Body of pancreas (tissue), 4 donors: ENCODE measurements around the gene COL18A1. TPM values are rescaled to one million over a fixed set of nuclear protein-coding genes. Genes with fewer than 3 reads are reported as not detected.

Experiments used
- ATAC-seq: fragments of 150-250 bp; one replicate; pipeline ENCODE4 v1.9.1; 2016
- DNase-seq, 4 donors: peaks; one replicate each; pipeline ENCODE4 v3.0.0-alpha.2; 2019
- H3K27ac ChIP-seq, 4 donors: fragments of 200-600 bp; sonication (generic); 1 replicate in 3 of 4; 2 replicates in 1 of 4; pipeline versions ENCODE4 v1.5.1 to v1.6.1; 2016 to 2019; ENCODE audit warnings: mild to moderate bottlenecking in 1 of 4, mixed read lengths in 1 of 4, moderate library complexity in 1 of 4
- H3K27me3 ChIP-seq, 2 donors: fragments of 200-600 bp; sonication (generic); one replicate each; pipeline ENCODE4 v1.6.0; 2016; ENCODE audit warnings: mild to moderate bottlenecking in 1 of 2
- H3K36me3 ChIP-seq, 2 donors: fragments of 200-600 bp; sonication (generic); replicated peaks in 1 of 2; 2 replicates each; pipeline ENCODE4 v1.5.1; 2016; ENCODE audit warnings: low read depth in 2 of 2; ENCODE audit not compliant: insufficient read depth in 1 of 2
- H3K4me1 ChIP-seq: fragments of 200-600 bp; sonication (generic); one replicate; pipeline ENCODE4 v1.6.0; 2016
- H3K4me3 ChIP-seq, 2 donors: fragments of 200-600 bp; sonication (generic); 1 replicate in 1 of 2; 2 replicates in 1 of 2; pipeline ENCODE4 v1.5.1; 2016 to 2019
- H3K9me3 ChIP-seq, 3 donors: fragments of 200-600 bp; sonication (generic); 1 replicate in 2 of 3; 2 replicates in 1 of 3; pipeline ENCODE4 v1.5.1; 2016
- POLR2A ChIP-seq, 3 donors: fragments of 450-650 bp; IDR thresholded peaks; one replicate each; pipeline ENCODE4 v1.6.1; 2016; ENCODE audit warnings: antibody characterized with exemption in 3 of 3, mild to moderate bottlenecking in 2 of 3
- WGBS, 2 donors: methylation state at CpG; one replicate each; pipeline ENCODE4 v1.1.5; 2017; 5-methylcytosine and 5-hydroxymethylcytosine counted together
- intact Hi-C: fragments of 100-400 bp; cut with DNase I; formaldehyde crosslinking; loops from one replicate; pipeline ENCODE4 v1.15.1; 2023
- total RNA-seq, 2 donors: library from RNA; depleted of rRNA; stranded (reverse); fragments of >200 nt; gene quantifications; one replicate each; pipeline ENCODE4 v1.1.0, GENCODE V29; 2016
- TF ChIP-seq, protein P1 (sequence below), 7 experiments: fragments of 450-650 bp in 4 of 7; fragments of 200-600 bp in 3 of 7; sonication (generic) in 3 of 7; IDR thresholded peaks; one replicate each; pipeline ENCODE4 v1.5.1; 2016 to 2019; ENCODE audit warnings: antibody characterized with exemption in 7 of 7

The COL18A1 gene
- total RNA-seq, 2 donors from 2014 or later = 108 to 284 TPM

DNA sequence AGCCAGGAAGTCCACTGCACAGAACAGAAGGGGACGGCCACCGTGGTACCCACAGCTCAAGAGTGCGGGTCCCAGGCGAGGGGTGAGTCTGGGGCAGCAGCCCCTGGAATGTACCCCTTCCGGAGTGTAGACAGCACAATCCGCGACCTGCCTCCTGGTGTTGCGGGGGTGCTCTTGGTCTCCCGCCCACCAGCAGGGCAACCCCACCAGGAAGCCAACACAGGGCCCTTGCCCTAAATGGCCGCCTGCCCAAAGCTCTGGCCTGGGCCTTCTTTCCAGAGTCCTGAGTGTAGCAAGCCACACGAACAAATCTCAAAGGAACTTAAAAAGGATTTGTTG is 138.4 kb downstream of the COL18A1 start:
- DNase-seq = peak; percentile 3 to 15 (median 9)
- TF ChIP-seq, protein P1, sequence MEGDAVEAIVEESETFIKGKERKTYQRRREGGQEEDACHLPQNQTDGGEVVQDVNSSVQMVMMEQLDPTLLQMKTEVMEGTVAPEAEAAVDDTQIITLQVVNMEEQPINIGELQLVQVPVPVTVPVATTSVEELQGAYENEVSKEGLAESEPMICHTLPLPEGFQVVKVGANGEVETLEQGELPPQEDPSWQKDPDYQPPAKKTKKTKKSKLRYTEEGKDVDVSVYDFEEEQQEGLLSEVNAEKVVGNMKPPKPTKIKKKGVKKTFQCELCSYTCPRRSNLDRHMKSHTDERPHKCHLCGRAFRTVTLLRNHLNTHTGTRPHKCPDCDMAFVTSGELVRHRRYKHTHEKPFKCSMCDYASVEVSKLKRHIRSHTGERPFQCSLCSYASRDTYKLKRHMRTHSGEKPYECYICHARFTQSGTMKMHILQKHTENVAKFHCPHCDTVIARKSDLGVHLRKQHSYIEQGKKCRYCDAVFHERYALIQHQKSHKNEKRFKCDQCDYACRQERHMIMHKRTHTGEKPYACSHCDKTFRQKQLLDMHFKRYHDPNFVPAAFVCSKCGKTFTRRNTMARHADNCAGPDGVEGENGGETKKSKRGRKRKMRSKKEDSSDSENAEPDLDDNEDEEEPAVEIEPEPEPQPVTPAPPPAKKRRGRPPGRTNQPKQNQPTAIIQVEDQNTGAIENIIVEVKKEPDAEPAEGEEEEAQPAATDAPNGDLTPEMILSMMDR (IDR thresholded peaks at IDR 0.05) = no peak
- no peak for TF ChIP-seq POLR2A (IDR thresholded peaks at IDR 0.05)
- H3K9me3 ChIP-seq = no peaks in the 10 kb centered on the region
- H3K27me3 ChIP-seq = no peaks in the 10 kb centered on the region
- WGBS, 2 donors = 82 to 83% methylated on average over 4 to 11 of the region's 11 CpGs
- intact Hi-C loops = loop anchor here (10.0 kb wide), 1 partner anchor 259 kb away; the partner anchor contains the start of gene POFUT2
- ATAC-seq = no peak
- H3K4me1 ChIP-seq = peaks cover 14% of the 10 kb centered on the region
- no peaks in the 10 kb centered on the region for H3K36me3 ChIP-seq
- H3K27ac ChIP-seq = no peak overlapping the region
- H3K4me3 ChIP-seq = no peak overlapping the region

DNA sequence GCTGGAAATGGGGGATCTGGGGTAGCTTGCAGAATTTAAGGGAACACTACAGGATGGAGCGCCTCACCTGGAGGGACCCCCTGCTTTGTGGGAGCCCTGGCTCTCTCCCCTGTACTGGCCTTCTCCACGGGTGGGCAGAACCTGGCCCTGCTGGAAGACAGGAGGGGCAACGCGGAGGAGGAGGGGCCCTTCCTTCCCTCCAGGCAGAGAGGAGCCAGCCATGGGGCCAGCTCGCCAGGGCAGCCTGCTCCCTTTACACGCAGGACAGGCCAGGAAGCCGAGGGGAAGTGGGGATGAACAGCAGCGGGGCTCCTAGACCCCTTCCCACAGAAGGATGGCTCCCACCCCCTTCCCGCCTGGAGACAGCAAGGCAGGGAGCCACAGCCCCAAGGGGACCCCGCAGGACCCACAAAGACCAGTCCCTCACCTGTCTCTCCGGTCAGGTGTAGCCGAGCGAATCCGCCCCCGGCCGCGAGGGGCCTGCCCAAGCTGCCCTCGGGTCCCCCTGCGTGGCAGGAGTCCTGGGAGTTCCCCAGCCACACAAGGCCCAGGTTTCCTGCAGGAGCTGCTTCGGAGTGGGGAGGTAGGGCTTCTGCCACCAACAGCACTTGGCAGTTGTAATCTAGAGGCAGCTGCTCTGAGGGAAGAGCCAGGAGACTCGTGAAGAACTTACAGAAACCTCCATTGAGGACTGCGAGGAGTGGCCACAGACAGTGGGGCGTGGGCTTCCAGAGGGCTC is 138.9 kb downstream of the COL18A1 start:
- TF ChIP-seq, protein P1 (IDR thresholded peaks at IDR 0.05) = no peak
- no peak for TF ChIP-seq POLR2A (IDR thresholded peaks at IDR 0.05)

GRCh38 chr21:45544449-45545235 is 139.7 kb downstream of the COL18A1 start:
- DNase-seq (peak in 1 of 4 donors; percentile 1), ATAC-seq (no peak)
- H3K36me3 ChIP-seq = no peaks in the 10 kb centered on the region
- 92 to 95% methylated on average over 13 to 18 of the region's 18 CpGs for WGBS, 2 donors
- H3K27me3 ChIP-seq = no peaks in the 10 kb centered on the region
- TF ChIP-seq POLR2A (IDR thresholded peaks at IDR 0.05) = no peak
- TF ChIP-seq, protein P1 (IDR thresholded peaks at IDR 0.05) = no peak
- no peak overlapping the region for H3K4me3 ChIP-seq
- H3K27ac ChIP-seq = no peak overlapping the region
- intact Hi-C loops = loop anchor here (10.0 kb wide), 1 partner anchor 260 kb away; the partner anchor contains the start of gene POFUT2
- H3K4me1 ChIP-seq = peaks cover 14% of the 10 kb centered on the region
- no peaks in the 10 kb centered on the region for H3K9me3 ChIP-seq

More for the DNA sequence above, 138.9 kb downstream of the COL18A1 start:
- H3K36me3 ChIP-seq = no peaks in the 10 kb centered on the region
- no peak overlapping the region for H3K27ac ChIP-seq
- H3K4me3 ChIP-seq = no peak overlapping the region
- H3K4me1 ChIP-seq = peaks cover 14% of the 10 kb centered on the region
- H3K9me3 ChIP-seq = no peaks in the 10 kb centered on the region
- ATAC-seq (no peak), DNase-seq (peak in 3 of 4 donors; percentile 1 to 11 (median 5))
- intact Hi-C loops = loop anchor here (10.0 kb wide), 1 partner anchor 259 kb away; the partner anchor contains the start of gene POFUT2
- WGBS, 2 donors = 75 to 83% methylated on average over 11 to 23 of the region's 23 CpGs
- no peaks in the 10 kb centered on the region for H3K27me3 ChIP-seq

- Histone ChIP-seq H3K4me1 (peaks cover 14% of the 10 kb centered on the region), H3K9me3 (no peaks in the 10 kb centered on the region), H3K4me3 (no peak overlapping the region), H3K27ac (no peak overlapping the region), H3K36me3 (no peaks in the 10 kb centered on the region), H3K27me3 (no peaks in the 10 kb centered on the region)
- TF ChIP-seq POLR2A (IDR thresholded peaks at IDR 0.05) = no peak
- TF ChIP-seq, protein P1 (IDR thresholded peaks at IDR 0.05) = no peak
- DNase-seq (no peak), ATAC-seq (no peak)
- intact Hi-C loops = loop anchor here (10.0 kb wide), 1 partner anchor 260 kb away; the partner anchor contains the start of gene POFUT2
- WGBS, 2 donors = 87 to 94% methylated on average over 5 to 6 of the region's 6 CpGs
These were observed 140.2 kb downstream of the COL18A1 start for GRCh38 chr21:45545236-45545570.
